GM19240 (cell line): ENCODE measurements around the gene RSRC2.
"Not testable (repeated sequence)": the region's sequence is repeated elsewhere in the genome, so short reads cannot be mapped to it uniquely, and the experiment has no call there.

ENCODE experiments used
- DNase-seq: peaks from one replicate; pipeline ENCODE4 v3.0.0; 2011; ENCODE audit warnings: low spot score; ENCODE audit not compliant: insufficient read length

Gene RSRC2

GRCh38 chr12:122487807-122488206 lies 38.9 kb downstream of the RSRC2 start:
- DNase-seq, result not testable (repeated sequence)

- no peak for DNase-seq
These were observed 39.8 kb downstream of the RSRC2 start for GRCh38 chr12:122486805-122487426.

- not testable (repeated sequence) for DNase-seq
These were observed 40.4 kb downstream of the RSRC2 start for GRCh38 chr12:122486360-122486759.

GRCh38 chr12:122484385-122484784 lies 42.4 kb downstream of the RSRC2 start:
- not testable (repeated sequence) for DNase-seq

- no peak for DNase-seq
These were observed 42.8 kb downstream of the RSRC2 start for GRCh38 chr12:122483969-122484368.

GRCh38 chr12:122481861-122482260 lies 44.9 kb downstream of the RSRC2 start:
- no peak for DNase-seq

- DNase-seq, result no peak
These were observed 46.0 kb downstream of the RSRC2 start for GRCh38 chr12:122480753-122481152.

GRCh38 chr12:122474324-122474716 lies 52.4 kb downstream of the RSRC2 start:
- no peak for DNase-seq

GRCh38 chr12:122473543-122474323 lies 53.0 kb downstream of the RSRC2 start:
- no peak for DNase-seq

- no peak for DNase-seq
These were observed 55.2 kb downstream of the RSRC2 start for GRCh38 chr12:122471324-122472226.

- DNase-seq, result not testable (repeated sequence)
These were observed 56.2 kb downstream of the RSRC2 start for GRCh38 chr12:122470576-122470975.

- DNase-seq, result not testable (repeated sequence)
These were observed 56.9 kb downstream of the RSRC2 start for GRCh38 chr12:122469856-122470255.

GRCh38 chr12:122467983-122468382 lies 58.8 kb downstream of the RSRC2 start:
- DNase-seq, result no peak

GRCh38 chr12:122464317-122465042 lies 62.3 kb downstream of the RSRC2 start:
- not testable (repeated sequence) for DNase-seq

GRCh38 chr12:122460641-122461040 lies 66.1 kb downstream of the RSRC2 start:
- no peak for DNase-seq

GRCh38 chr12:122460061-122460460 lies 66.7 kb downstream of the RSRC2 start:
- no peak for DNase-seq

GRCh38 chr12:122459211-122459610 lies 67.5 kb downstream of the RSRC2 start:
- no peak for DNase-seq

- no peak for DNase-seq
These were observed 68.4 kb downstream of the RSRC2 start for GRCh38 chr12:122458105-122459035.

GRCh38 chr12:122457627-122458026 lies 69.1 kb downstream of the RSRC2 start:
- DNase-seq, result no peak

GRCh38 chr12:122454739-122455138 lies 72.0 kb downstream of the RSRC2 start:
- no peak for DNase-seq
